MM.1S (cell line): ENCODE measurements around the gene ARMC3.

ENCODE experiments used
- DNase-seq: peaks from one replicate; pipeline ENCODE4 v3.0.0-alpha.2; 2015
- H2AFZ ChIP-seq: fragments of 300-600 bp; sonication (generic); 2 replicates; pipeline ENCODE4 v1.6.0; 2016; ENCODE audit warnings: antibody characterized with exemption, low read length
- H3F3A ChIP-seq: fragments of 300-600 bp; sonication (generic); 2 replicates; pipeline ENCODE4 v1.6.1; 2016; ENCODE audit warnings: mild to moderate bottlenecking, antibody characterized with exemption, low read length, moderate library complexity, mixed read lengths; ENCODE audit not compliant: insufficient read depth
- H3K27ac ChIP-seq: fragments of 300-600 bp; sonication (generic); 2 replicates; pipeline ENCODE4 v1.5.1; 2016; ENCODE audit warnings: mild to moderate bottlenecking, low read length
- H3K27me3 ChIP-seq: fragments of 300-600 bp; sonication (generic); replicated peaks from 2 replicates; pipeline ENCODE4 v1.6.0; 2016; ENCODE audit warnings: low read length; ENCODE audit not compliant: insufficient read depth
- H3K36me3 ChIP-seq: fragments of 300-600 bp; sonication (generic); replicated peaks from 2 replicates; pipeline ENCODE4 v1.6.1; 2016; ENCODE audit warnings: mild to moderate bottlenecking, low read length, mixed read lengths; ENCODE audit not compliant: insufficient read depth
- H3K4me1 ChIP-seq: fragments of 300-600 bp; sonication (generic); 2 replicates; pipeline ENCODE4 v1.6.1; 2016; ENCODE audit warnings: low read length, mixed read lengths
- H3K4me2 ChIP-seq: fragments of 300-600 bp; sonication (generic); 2 replicates; pipeline ENCODE4 v1.6.0; 2016; ENCODE audit warnings: low read depth, low read length
- H3K4me3 ChIP-seq: fragments of 300-600 bp; sonication (generic); 2 replicates; pipeline ENCODE4 v1.5.1; 2016; ENCODE audit warnings: low read length, mixed read lengths
- H3K79me2 ChIP-seq: fragments of 300-600 bp; sonication (generic); 2 replicates; pipeline ENCODE4 v1.6.1; 2016; ENCODE audit warnings: mixed run types, low read length, mixed read lengths
- H3K9ac ChIP-seq: fragments of 300-600 bp; sonication (generic); 2 replicates; pipeline ENCODE4 v1.6.1; 2016; ENCODE audit warnings: low read length, mixed read lengths
- H3K9me2 ChIP-seq: fragments of 300-600 bp; sonication (generic); replicated peaks from 2 replicates; pipeline ENCODE4 v1.6.1; 2016; ENCODE audit warnings: mild to moderate bottlenecking, low read length, mixed read lengths; ENCODE audit not compliant: insufficient read depth
- H3K9me3 ChIP-seq: fragments of 300-600 bp; sonication (generic); replicated peaks from 2 replicates; pipeline ENCODE4 v1.6.1; 2016; ENCODE audit warnings: mild to moderate bottlenecking, low read length, mixed read lengths; ENCODE audit not compliant: insufficient read depth
- H4K20me1 ChIP-seq: fragments of 300-600 bp; sonication (generic); 2 replicates; pipeline ENCODE4 v1.6.1; 2016; ENCODE audit warnings: mild to moderate bottlenecking, low read length, moderate library complexity, mixed read lengths; ENCODE audit not compliant: insufficient read depth
- CTCF ChIP-seq: fragments of 300-600 bp; sonication (generic); IDR thresholded peaks from 2 replicates; pipeline ENCODE4 v1.5.1; 2016; ENCODE audit warnings: antibody characterized with exemption, low read length, mixed read lengths
- EZH2 ChIP-seq: fragments of 300-600 bp; sonication (generic); optimal IDR thresholded peaks from 2 replicates; pipeline ENCODE3; 2017; ENCODE audit warnings: low read depth, mild to moderate bottlenecking, antibody characterized with exemption, low read length, mixed read lengths
- EZH2phosphoT487 ChIP-seq: fragments of 300-600 bp; sonication (generic); IDR thresholded peaks from 2 replicates; pipeline ENCODE4 v1.6.1; 2018; ENCODE audit warnings: antibody characterized with exemption, low read length

The ARMC3 gene

GRCh38 chr10:23053036-23053435, 125.2 kb downstream of the ARMC3 start:
- no peak for TF ChIP-seq CTCF
- TF ChIP-seq EZH2phosphoT487, result no peak
- no peak for TF ChIP-seq EZH2
- no peaks in the 10 kb centered on the region for H3K36me3 ChIP-seq

GRCh38 chr10:23055424-23056185, 127.8 kb downstream of the ARMC3 start:
- Histone ChIP-seq H3K27ac (no peak overlapping the region), H3K79me2 (no peaks in the 10 kb centered on the region), H3K4me2 (no peak overlapping the region), H4K20me1 (no peaks in the 10 kb centered on the region), H3K9me2 (no peaks in the 10 kb centered on the region), H3K9ac (no peak overlapping the region), H3F3A (no peaks in the 10 kb centered on the region), H2AFZ (no peak overlapping the region), H3K4me3 (no peak overlapping the region), H3K9me3 (no peaks in the 10 kb centered on the region), H3K36me3 (no peaks in the 10 kb centered on the region), H3K4me1 (no peaks in the 10 kb centered on the region), H3K27me3 (no peaks in the 10 kb centered on the region)
- no peak for DNase-seq
- TF ChIP-seq EZH2phosphoT487 (no peak), CTCF (no peak), EZH2 (no peak)

More at GRCh38 chr10:23053036-23053435, 125.2 kb downstream of the ARMC3 start:
- Histone ChIP-seq H3K9me2 (no peaks in the 10 kb centered on the region), H3K27me3 (no peaks in the 10 kb centered on the region), H3F3A (no peaks in the 10 kb centered on the region), H3K79me2 (no peaks in the 10 kb centered on the region), H3K4me3 (no peak overlapping the region), H3K4me2 (no peak overlapping the region), H4K20me1 (no peaks in the 10 kb centered on the region), H2AFZ (no peak overlapping the region), H3K9ac (no peak overlapping the region), H3K27ac (no peak overlapping the region), H3K4me1 (no peaks in the 10 kb centered on the region), H3K9me3 (no peaks in the 10 kb centered on the region)
- DNase-seq, result no peak

- H3K9me2 ChIP-seq, result no peaks in the 10 kb centered on the region
- no peak overlapping the region for H3K4me2 ChIP-seq
- no peaks in the 10 kb centered on the region for H3K36me3 ChIP-seq
- no peak overlapping the region for H2AFZ ChIP-seq
- H3K4me1 ChIP-seq, result no peaks in the 10 kb centered on the region
- no peak overlapping the region for H3K27ac ChIP-seq
- no peak overlapping the region for H3K4me3 ChIP-seq
- no peak for DNase-seq
- TF ChIP-seq EZH2 (no peak), EZH2phosphoT487 (no peak), CTCF (no peak)
- no peaks in the 10 kb centered on the region for H3K79me2 ChIP-seq
- no peaks in the 10 kb centered on the region for H3K27me3 ChIP-seq
- no peaks in the 10 kb centered on the region for H4K20me1 ChIP-seq
- H3F3A ChIP-seq, result no peaks in the 10 kb centered on the region
- H3K9me3 ChIP-seq, result no peaks in the 10 kb centered on the region
- H3K9ac ChIP-seq, result no peak overlapping the region
Measured at GRCh38 chr10:23056186-23056579, 128.3 kb downstream of the ARMC3 start.
